ENCODE data around the gene DNAJC7. TPM values are rescaled to one million over a fixed set of nuclear protein-coding genes. Genes with fewer than 3 reads are reported as not detected.

Gene DNAJC7
- total RNA-seq, 1 donor from 2014 or later: 124 TPM

- peaks cover 8% of the 10 kb centered on the region for H3K27me3 Mint-ChIP-seq (ENCODE audit: unreplicated experiment)
- no peak overlapping the region for H3K27ac Mint-ChIP-seq (ENCODE audit: unreplicated experiment)
- peaks cover 5% of the 10 kb centered on the region for H3K36me3 Mint-ChIP-seq (ENCODE audit: unreplicated experiment)
- no peak for DNase-seq
- H3K9me3 Mint-ChIP-seq (ENCODE audit: unreplicated experiment): peaks cover 8% of the 10 kb centered on the region
- TF ChIP-seq, protein P1, sequence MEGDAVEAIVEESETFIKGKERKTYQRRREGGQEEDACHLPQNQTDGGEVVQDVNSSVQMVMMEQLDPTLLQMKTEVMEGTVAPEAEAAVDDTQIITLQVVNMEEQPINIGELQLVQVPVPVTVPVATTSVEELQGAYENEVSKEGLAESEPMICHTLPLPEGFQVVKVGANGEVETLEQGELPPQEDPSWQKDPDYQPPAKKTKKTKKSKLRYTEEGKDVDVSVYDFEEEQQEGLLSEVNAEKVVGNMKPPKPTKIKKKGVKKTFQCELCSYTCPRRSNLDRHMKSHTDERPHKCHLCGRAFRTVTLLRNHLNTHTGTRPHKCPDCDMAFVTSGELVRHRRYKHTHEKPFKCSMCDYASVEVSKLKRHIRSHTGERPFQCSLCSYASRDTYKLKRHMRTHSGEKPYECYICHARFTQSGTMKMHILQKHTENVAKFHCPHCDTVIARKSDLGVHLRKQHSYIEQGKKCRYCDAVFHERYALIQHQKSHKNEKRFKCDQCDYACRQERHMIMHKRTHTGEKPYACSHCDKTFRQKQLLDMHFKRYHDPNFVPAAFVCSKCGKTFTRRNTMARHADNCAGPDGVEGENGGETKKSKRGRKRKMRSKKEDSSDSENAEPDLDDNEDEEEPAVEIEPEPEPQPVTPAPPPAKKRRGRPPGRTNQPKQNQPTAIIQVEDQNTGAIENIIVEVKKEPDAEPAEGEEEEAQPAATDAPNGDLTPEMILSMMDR (IDR thresholded peaks at IDR 0.05; ENCODE audit: partially characterized antibody, unreplicated experiment): no peak
- peaks cover 11% of the 10 kb centered on the region for H3K4me1 Mint-ChIP-seq (ENCODE audit: low read depth, unreplicated experiment)
- H3K4me3 Mint-ChIP-seq (ENCODE audit: unreplicated experiment): peak overlapping the region; percentile 77
These were observed 49.2 kb downstream of the DNAJC7 start for GRCh38 chr17:41967921-41968578.

DNA sequence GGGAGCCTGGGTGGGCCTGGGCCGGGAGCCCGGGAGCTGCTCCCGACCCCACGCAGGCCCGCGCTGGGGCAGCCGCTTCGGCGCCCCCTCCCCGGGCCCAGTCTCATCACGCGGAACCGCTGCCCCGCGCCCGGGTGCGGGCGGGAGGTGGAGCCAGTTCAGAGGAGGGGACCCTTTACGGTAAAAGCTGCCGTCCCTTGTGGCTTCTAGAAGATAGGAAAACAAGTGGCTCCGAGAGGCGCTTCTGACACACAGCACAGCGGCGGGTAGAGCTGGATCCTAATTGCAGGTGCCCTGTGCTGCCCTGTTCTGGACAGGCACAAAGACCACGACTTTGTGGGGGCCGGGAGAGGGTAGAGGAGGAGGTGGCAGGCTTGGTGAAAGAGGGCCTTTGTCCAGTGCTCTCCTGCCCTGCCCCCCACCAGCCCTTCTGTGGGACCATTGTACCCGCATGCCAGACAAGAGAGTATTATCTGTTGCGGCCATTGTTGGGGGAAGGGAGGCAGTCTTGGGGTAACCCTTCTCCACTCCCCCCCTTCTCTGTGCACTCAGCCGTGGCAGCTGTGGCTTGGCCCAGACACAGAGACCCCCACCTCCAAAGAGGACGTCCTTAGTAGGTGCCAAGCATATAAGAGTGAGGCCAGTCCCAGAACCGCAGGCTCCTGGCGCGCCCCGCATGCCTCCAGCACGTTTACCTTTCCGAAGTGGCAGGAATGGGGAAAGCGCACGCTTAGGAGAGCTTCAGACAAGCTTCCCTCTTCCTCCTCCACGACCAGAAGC lies 49.9 kb downstream of the DNAJC7 start:
- peaks cover 8% of the 10 kb centered on the region for H3K27me3 Mint-ChIP-seq (ENCODE audit: unreplicated experiment)
- peaks cover under 1% of the 10 kb centered on the region for H3K36me3 Mint-ChIP-seq (ENCODE audit: unreplicated experiment)
- peaks cover 17% of the 10 kb centered on the region for H3K4me1 Mint-ChIP-seq (ENCODE audit: low read depth, unreplicated experiment)
- H3K9me3 Mint-ChIP-seq (ENCODE audit: unreplicated experiment): peaks cover 6% of the 10 kb centered on the region
- peak overlapping the region; percentile 77 for H3K4me3 Mint-ChIP-seq (ENCODE audit: unreplicated experiment)
- no peak for DNase-seq
- TF ChIP-seq, protein P1 (IDR thresholded peaks at IDR 0.05; ENCODE audit: partially characterized antibody, unreplicated experiment): no peak
- H3K27ac Mint-ChIP-seq (ENCODE audit: unreplicated experiment): no peak overlapping the region

DNA sequence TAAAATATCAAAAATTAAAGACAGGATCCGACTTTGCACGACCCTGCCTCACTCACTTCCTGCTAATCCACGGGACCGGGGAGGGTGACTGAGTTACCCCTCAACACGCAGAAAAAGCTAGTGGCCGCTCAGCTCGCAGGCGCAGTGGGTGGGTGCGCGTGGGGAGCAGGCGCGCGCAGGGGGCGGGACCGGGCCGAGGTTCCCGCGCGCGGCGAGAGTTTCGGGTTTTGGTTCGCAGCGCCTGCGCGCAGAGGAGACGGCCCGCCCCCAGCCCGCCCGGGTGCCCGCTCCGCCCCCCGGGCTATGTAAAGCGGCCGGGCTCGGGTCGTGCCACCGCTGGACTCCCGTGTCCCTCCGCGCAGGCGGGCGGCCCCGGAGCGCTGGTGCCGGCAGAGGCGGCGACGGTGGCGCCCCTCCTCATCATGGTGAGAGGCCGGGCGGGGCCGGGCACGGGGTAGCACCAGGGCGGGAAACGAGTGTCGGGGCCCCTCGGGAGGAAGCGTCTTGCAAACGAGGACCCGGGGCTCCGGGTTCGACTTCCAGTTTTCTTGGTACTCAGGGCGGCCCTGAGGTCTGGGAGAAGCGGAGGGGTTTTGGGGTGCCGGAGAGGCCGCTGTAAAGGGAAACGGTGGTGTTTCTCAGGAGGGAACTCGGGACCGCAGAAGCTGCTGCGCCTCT lies 50.6 kb downstream of the DNAJC7 start, which contains the start of gene CNP:
Gene CNP, plus strand, starts transcription at position 333 of the 678 bp plus-strand sequence. Its CDS starts 90 bp downstream, at position 423.
- H3K36me3 Mint-ChIP-seq (ENCODE audit: unreplicated experiment): no peaks in the 10 kb centered on the region

DNA sequence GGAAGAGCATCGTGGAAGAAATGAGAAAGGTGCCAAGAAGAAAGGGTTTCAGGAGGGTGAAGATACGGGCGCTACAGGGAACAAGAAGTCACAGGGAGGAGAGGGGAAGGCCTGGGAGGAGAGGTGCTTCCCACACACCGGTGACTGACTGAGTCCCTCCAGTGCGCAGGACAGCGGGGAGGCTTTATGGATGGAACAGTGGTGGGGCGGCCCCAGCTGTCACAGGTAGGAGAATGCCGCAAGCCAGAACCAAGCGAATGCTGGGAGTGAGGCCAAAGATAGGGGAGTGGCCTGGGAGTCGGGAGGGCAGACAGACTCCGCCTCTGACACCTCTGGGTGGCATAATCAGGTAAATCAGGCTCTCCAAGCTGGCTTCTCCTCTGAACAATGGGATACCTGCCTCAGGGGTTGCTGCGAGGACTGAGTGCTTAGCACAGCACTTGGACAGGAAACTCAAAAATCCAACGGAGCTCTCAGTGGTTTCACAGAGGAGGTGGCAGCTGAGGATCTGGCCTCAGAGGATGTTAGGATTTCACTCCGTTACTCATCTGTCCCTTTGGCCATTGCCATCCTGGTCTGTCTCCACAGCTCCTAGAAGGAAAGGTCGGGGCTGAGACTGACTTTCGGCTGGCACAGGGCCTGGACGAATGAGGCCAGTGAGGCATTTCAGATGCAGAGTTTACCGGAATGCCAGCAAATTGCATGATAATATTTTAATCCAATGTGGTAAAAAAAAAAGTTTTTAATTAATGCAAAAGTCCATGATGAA lies 51.4 kb downstream of the DNAJC7 start:
- Mint-ChIP-seq H3K27me3 (ENCODE audit: unreplicated experiment) (peaks cover 8% of the 10 kb centered on the region), H3K4me1 (ENCODE audit: low read depth, unreplicated experiment) (peaks cover 25% of the 10 kb centered on the region), H3K27ac (ENCODE audit: unreplicated experiment) (peak overlapping the region; percentile 17), H3K4me3 (ENCODE audit: unreplicated experiment) (peak overlapping the region; percentile 77), H3K9me3 (ENCODE audit: unreplicated experiment) (peaks cover 3% of the 10 kb centered on the region), H3K36me3 (ENCODE audit: unreplicated experiment) (no peaks in the 10 kb centered on the region)
- TF ChIP-seq, protein P1 (IDR thresholded peaks at IDR 0.05; ENCODE audit: partially characterized antibody, unreplicated experiment): no peak
- no peak for DNase-seq

More for the DNA sequence above, 50.6 kb downstream of the DNAJC7 start, which contains the start of gene CNP:
- peak within 1 kb of the TSS; percentile 77 for H3K4me3 Mint-ChIP-seq (ENCODE audit: unreplicated experiment)
- peak within 1 kb of the TSS; percentile 17 for H3K27ac Mint-ChIP-seq (ENCODE audit: unreplicated experiment)
- H3K4me1 Mint-ChIP-seq (ENCODE audit: low read depth, unreplicated experiment): peaks cover 24% of the 10 kb centered on the region
- peaks cover 8% of the 10 kb centered on the region for H3K27me3 Mint-ChIP-seq (ENCODE audit: unreplicated experiment)
- peak; percentile 90 for DNase-seq
- peaks cover 3% of the 10 kb centered on the region for H3K9me3 Mint-ChIP-seq (ENCODE audit: unreplicated experiment)
- TF ChIP-seq, protein P1 (IDR thresholded peaks at IDR 0.05; ENCODE audit: partially characterized antibody, unreplicated experiment): no peak

Data from glutamatergic neuron (in vitro differentiated cells).